ENCODE data around the gene MT1H. TPM values are rescaled to one million over a fixed set of nuclear protein-coding genes. Genes with fewer than 3 reads are reported as not detected.

The MT1H gene
- total RNA-seq, 1 experiment from 2014 or later = not detected

- peaks cover 8% of the 10 kb centered on the region for H3K4me1 Mint-ChIP-seq (ENCODE audit: insufficient read depth, unreplicated experiment)
- CTCF ChIA-PET = interaction anchor here (0.9 to 1.4 kb wide), 6 partner anchors 9 to 166 kb away, joined by 3 to 6 read pairs (median 4); partner anchors contain the start of gene MT1X
- H3K4me3 Mint-ChIP-seq (ENCODE audit: unreplicated experiment) = no peak overlapping the region
Observed at GRCh38 chr16:56623637-56624036, 46.0 kb upstream of the MT1H start.

GRCh38 chr16:56625140-56625942, 44.3 kb upstream of the MT1H start, which contains the start of gene MT1E:
MT1E (plus strand) TSS chr16:56625781; CDS start chr16:56625852, 71 bp downstream.
- Mint-ChIP-seq H3K36me3 (ENCODE audit: insufficient read depth, unreplicated experiment) (peaks cover 30% of the 10 kb centered on the region), H3K4me3 (ENCODE audit: unreplicated experiment) (peak within 1 kb of the TSS; percentile 95), H3K27me3 (ENCODE audit: insufficient read depth, unreplicated experiment) (no peaks in the 10 kb centered on the region), H3K4me1 (ENCODE audit: insufficient read depth, unreplicated experiment) (peaks cover 11% of the 10 kb centered on the region), H3K27ac (ENCODE audit: low read depth, unreplicated experiment) (peak within 1 kb of the TSS; percentile 81), H3K9me3 (ENCODE audit: unreplicated experiment) (no peaks in the 10 kb centered on the region)
- DNase-seq (ENCODE audit: unreplicated experiment) = peak; percentile 81
- intact Hi-C loops (cut with micrococcal nuclease) = loop anchor here (1.0 kb wide), 1 partner anchor 17 kb away; the partner anchor contains the start of gene MT2A
- ChIA-PET CTCF (interaction anchor here (0.5 to 2.7 kb wide), 9 partner anchors 9 to 76 kb away, joined by 3 to 12 read pairs (median 5); no protein-coding TSS in a partner anchor), POLR2A (interaction anchor here (0.6 to 15.3 kb wide), 31 partner anchors 12 to 562 kb away, joined by 3 to 1404 read pairs (median 6); partner anchors contain the start of genes MT1F, MT1X, MT2A and NUP93)
- BruUV-seq (replicated peaks) = no TSS peak
- no peak for TF ChIP-seq CTCF (IDR thresholded peaks at IDR 0.05; ENCODE audit: unreplicated experiment)

More at GRCh38 chr16:56623637-56624036, 46.0 kb upstream of the MT1H start:
- no peaks in the 10 kb centered on the region for H3K9me3 Mint-ChIP-seq (ENCODE audit: unreplicated experiment)
- intact Hi-C loops (cut with micrococcal nuclease) = no loop called here
- no peak for TF ChIP-seq CTCF (IDR thresholded peaks at IDR 0.05; ENCODE audit: unreplicated experiment)
- H3K27ac Mint-ChIP-seq (ENCODE audit: low read depth, unreplicated experiment) = no peak overlapping the region
- POLR2A ChIA-PET = interaction anchor here (0.7 to 15.3 kb wide), 5 partner anchors 14 to 78 kb away, joined by 4 to 1404 read pairs (median 60); partner anchors contain the start of genes MT1F, MT1X and MT2A
- BruUV-seq (replicated peaks) = no TSS peak
- H3K27me3 Mint-ChIP-seq (ENCODE audit: insufficient read depth, unreplicated experiment) = no peaks in the 10 kb centered on the region
- no peak for DNase-seq (ENCODE audit: unreplicated experiment)
- H3K36me3 Mint-ChIP-seq (ENCODE audit: insufficient read depth, unreplicated experiment) = peaks cover 30% of the 10 kb centered on the region

GRCh38 chr16:56625943-56626654, 43.5 kb upstream of the MT1H start:
- Mint-ChIP-seq H3K9me3 (ENCODE audit: unreplicated experiment) (no peaks in the 10 kb centered on the region), H3K4me3 (ENCODE audit: unreplicated experiment) (peak overlapping the region; percentile 95), H3K36me3 (ENCODE audit: insufficient read depth, unreplicated experiment) (peaks cover 30% of the 10 kb centered on the region), H3K4me1 (ENCODE audit: insufficient read depth, unreplicated experiment) (peaks cover 11% of the 10 kb centered on the region), H3K27ac (ENCODE audit: low read depth, unreplicated experiment) (peak overlapping the region; percentile 81), H3K27me3 (ENCODE audit: insufficient read depth, unreplicated experiment) (no peaks in the 10 kb centered on the region)
- TF ChIP-seq CTCF (IDR thresholded peaks at IDR 0.05; ENCODE audit: unreplicated experiment) = no peak
- ChIA-PET CTCF (interaction anchor here (0.5 to 2.7 kb wide), 9 partner anchors 8 to 75 kb away, joined by 3 to 12 read pairs (median 5); no protein-coding TSS in a partner anchor), POLR2A (interaction anchor here (0.6 to 15.3 kb wide), 38 partner anchors 10 to 1253 kb away, joined by 3 to 1404 read pairs (median 5); partner anchors contain the start of genes MT1F, MT1X, MT2A and NUP93)
- intact Hi-C loops (cut with micrococcal nuclease) = loop anchor here (1.0 kb wide), 1 partner anchor 18 kb away; the partner anchor contains the start of gene MT2A
- DNase-seq (ENCODE audit: unreplicated experiment) = no peak
- TSS peak; percentile 90 for BruUV-seq (replicated peaks)

Measured in MCF 10A (cell line).